Thoracic aorta (tissue), 2 donors: Measurements from ENCODE around the gene CHIT1. TPM values are rescaled to one million over a fixed set of nuclear protein-coding genes. Genes with fewer than 3 reads are reported as not detected.

Experiments
- ATAC-seq: fragments of 150-250 bp; one replicate; pipeline ENCODE4 v1.8.0; 2017; ENCODE audit warnings: low read depth; ENCODE audit not compliant: insufficient number of reproducible peaks, low FRiP score
- DNase-seq: peaks from one replicate; pipeline ENCODE4 v3.0.0-alpha.2; 2020; ENCODE audit warnings: low spot score
- H3K27ac ChIP-seq, 2 donors: fragments of 200-600 bp; sonication (generic); 1 replicate in 1 of 2; 2 replicates in 1 of 2; pipeline ENCODE4 v1.5.1; 2016; ENCODE audit warnings: mild to moderate bottlenecking in 2 of 2, moderate library complexity in 2 of 2
- H3K27me3 ChIP-seq: fragments of 200-600 bp; sonication (generic); replicated peaks from 2 replicates; pipeline ENCODE4 v1.6.0; 2016; ENCODE audit warnings: mild to moderate bottlenecking; ENCODE audit not compliant: insufficient read depth
- H3K36me3 ChIP-seq: fragments of 200-600 bp; sonication (generic); one replicate; pipeline ENCODE4 v1.5.1; 2016
- H3K4me1 ChIP-seq, 2 donors: fragments of 200-600 bp; sonication (generic); 1 replicate in 1 of 2; 2 replicates in 1 of 2; pipeline versions ENCODE4 v1.5.1 to v1.6.0; 2016; ENCODE audit warnings: low read depth in 2 of 2, mild to moderate bottlenecking in 1 of 2; ENCODE audit not compliant: control insufficient read depth in 1 of 2
- H3K4me3 ChIP-seq: fragments of 200-600 bp; sonication (generic); 2 replicates; pipeline ENCODE4 v1.5.1; 2016; ENCODE audit warnings: mild to moderate bottlenecking
- H3K9me3 ChIP-seq: fragments of 200-600 bp; sonication (generic); 2 replicates; pipeline ENCODE4 v1.5.1; 2016
- total RNA-seq, 2 donors: library from RNA; depleted of rRNA; stranded (reverse); fragments of >200 nt; gene quantifications; one replicate each; pipeline versions ENCODE4 v1.1.0 to v1.2.3, GENCODE V29; 2016
- TF ChIP-seq, protein P1 (sequence below): fragments of 200-600 bp; sonication (generic); IDR thresholded peaks from one replicate; pipeline ENCODE4 v1.5.1; 2019; ENCODE audit warnings: antibody characterized with exemption

CHIT1 gene
- total RNA-seq = under 1 TPM; 0.14 to 0.41 TPM

DNA sequence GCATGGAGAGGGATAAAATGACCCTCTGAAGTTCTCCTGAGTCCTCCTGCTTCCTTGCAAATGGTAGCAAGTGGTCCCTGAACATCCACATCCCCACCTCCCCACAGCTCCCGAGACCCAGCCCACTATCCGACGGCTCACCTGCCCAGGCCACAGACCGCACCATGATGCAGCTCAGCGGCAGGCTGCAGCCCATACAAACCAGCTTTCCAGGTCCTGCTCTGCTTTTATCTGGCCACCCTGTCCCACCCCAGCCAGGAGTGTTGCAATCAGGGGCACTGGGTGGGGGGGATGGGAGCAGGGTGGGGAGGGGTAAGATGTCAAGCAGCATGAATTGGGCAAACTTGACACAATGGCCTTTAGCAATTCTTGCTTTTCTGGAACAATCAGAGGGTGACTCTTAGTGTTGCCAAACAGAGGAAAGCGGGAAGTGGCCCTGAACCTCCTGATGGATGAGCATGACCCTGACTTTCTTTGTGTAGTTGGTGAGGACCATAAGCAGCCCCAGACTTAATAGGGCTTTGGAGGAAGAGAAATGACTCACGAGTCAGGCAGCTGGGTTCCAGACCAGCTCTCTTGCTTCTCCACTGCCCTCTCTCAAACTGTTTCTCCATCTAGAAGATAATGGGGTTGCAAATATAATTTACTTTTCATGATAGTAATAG is at the start of gene CHIT1:
TSS of gene CHIT1 (minus strand) at position 203 of the 665 bp plus-strand sequence. CDS start at position 166, 37 bp downstream.
- H3K9me3 ChIP-seq = no peaks in the 10 kb centered on the region
- H3K27ac ChIP-seq = no peak within 1 kb of the TSS
- no peaks in the 10 kb centered on the region for H3K36me3 ChIP-seq
- no peaks in the 10 kb centered on the region for H3K4me1 ChIP-seq
- DNase-seq (no peak), ATAC-seq (no peak)
- TF ChIP-seq, protein P1, sequence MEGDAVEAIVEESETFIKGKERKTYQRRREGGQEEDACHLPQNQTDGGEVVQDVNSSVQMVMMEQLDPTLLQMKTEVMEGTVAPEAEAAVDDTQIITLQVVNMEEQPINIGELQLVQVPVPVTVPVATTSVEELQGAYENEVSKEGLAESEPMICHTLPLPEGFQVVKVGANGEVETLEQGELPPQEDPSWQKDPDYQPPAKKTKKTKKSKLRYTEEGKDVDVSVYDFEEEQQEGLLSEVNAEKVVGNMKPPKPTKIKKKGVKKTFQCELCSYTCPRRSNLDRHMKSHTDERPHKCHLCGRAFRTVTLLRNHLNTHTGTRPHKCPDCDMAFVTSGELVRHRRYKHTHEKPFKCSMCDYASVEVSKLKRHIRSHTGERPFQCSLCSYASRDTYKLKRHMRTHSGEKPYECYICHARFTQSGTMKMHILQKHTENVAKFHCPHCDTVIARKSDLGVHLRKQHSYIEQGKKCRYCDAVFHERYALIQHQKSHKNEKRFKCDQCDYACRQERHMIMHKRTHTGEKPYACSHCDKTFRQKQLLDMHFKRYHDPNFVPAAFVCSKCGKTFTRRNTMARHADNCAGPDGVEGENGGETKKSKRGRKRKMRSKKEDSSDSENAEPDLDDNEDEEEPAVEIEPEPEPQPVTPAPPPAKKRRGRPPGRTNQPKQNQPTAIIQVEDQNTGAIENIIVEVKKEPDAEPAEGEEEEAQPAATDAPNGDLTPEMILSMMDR = no peak
- no peaks in the 10 kb centered on the region for H3K27me3 ChIP-seq
- no peak within 1 kb of the TSS for H3K4me3 ChIP-seq

DNA sequence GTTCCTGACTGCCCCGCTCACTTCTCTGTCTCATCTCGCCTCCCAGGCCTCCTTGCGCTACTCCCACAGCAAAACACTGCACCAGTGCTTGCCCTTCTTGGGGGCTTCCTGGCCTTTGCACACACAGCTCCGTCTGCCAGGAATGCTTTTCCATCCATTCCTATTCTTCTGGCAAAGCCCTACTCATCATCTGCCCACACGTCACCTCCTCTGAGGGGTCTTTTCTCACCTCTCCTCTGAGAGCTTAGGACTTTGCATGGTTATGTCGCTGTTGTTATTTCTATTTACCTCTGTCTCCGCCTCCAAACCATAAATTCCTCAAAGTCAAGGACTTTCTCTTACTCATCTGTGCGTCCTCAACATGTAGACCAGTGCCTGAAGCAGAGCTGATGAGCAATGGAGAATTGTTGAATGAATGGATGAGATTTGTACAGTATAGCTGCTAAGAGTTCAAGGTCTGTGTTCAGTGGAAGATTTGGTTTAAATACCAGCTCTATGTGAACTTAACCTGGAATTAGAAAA is 49.5 kb upstream of the CHIT1 start:
- Histone ChIP-seq H3K4me1 (peaks cover 28 to 52% of the 10 kb centered on the region in 2 donors), H3K27me3 (no peaks in the 10 kb centered on the region), H3K4me3 (peak overlapping the region; percentile 42), H3K9me3 (no peaks in the 10 kb centered on the region), H3K27ac (peak overlapping the region; percentile 80 to 93), H3K36me3 (no peaks in the 10 kb centered on the region)
- no peak for DNase-seq
- TF ChIP-seq, protein P1 = no peak
- ATAC-seq = no peak

DNA sequence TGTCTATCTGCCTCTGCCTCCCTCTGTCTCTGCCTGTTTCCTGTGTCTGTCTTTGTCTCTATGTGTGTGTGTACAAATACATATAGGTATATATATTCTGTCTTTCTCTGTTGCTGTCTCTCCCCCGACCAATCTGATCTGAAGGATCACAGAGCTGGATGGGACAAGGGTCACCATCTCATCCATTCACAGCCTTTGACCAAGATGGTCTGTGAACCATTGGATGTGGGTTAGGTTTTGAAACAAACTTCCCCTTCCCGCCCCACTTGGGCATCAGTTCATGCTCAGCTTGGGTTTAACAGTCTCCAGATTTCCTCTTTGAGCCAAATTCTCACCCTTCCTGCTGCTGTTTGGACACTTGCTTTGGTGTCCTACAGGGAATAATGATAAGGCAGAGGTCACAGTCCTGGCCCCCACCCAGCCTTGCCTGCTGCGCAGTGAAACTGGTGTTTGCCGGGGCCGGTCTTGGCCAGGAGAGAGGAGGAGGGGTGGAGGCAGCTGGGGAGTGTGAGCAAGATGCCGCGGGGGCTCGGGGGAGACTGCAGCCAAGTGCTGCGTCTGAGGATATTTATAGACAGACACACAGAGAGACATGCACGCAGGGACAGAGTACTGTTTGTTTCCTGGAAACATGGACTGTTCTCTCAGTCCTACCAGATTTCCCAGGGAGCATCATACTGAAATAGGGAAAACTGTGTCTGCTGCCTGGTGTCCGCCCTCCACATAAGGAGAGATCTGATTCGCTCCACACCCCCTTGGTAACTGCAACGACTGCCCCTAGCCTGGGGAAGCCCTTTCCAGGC is 48.8 kb upstream of the CHIT1 start:
- H3K27me3 ChIP-seq = no peaks in the 10 kb centered on the region
- DNase-seq = peak; percentile 90
- H3K9me3 ChIP-seq = no peaks in the 10 kb centered on the region
- TF ChIP-seq, protein P1 = no peak
- H3K27ac ChIP-seq = peak overlapping the region; percentile 80 to 93
- peak; percentile 62 for ATAC-seq
- peaks cover 34 to 58% of the 10 kb centered on the region in 2 donors for H3K4me1 ChIP-seq
- H3K36me3 ChIP-seq = no peaks in the 10 kb centered on the region
- peak overlapping the region; percentile 42 for H3K4me3 ChIP-seq

DNA sequence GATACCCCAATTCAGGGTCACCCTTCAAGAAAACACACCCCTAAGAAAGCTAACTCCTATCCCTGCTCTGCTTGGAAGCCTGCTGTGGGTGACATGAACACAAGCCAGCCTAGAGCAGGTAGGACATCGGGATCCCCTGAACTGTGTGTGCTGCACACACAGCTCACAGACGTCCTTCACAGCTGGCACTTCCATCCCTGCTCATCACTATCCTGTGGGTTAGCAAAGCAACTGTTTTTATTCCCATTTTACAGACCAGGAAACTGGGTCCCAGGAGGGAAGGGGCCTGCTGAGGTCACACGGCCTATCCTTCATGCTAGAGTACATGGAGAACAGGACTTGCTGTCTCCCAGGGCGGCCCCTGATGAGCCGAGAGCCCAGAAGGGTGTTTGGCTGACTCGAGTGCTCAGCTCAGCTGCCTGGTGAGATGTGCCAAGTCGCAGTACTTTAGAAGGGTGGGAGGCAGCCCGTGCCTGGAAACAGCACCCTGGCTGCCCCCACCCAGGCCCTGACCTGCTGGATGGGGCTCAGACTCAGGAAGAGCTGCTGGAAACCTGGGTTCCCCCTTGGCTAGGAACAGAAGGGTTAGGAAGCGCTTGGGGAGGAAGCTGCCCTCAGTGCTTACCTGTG is 47.6 kb upstream of the CHIT1 start:
- DNase-seq (no peak), ATAC-seq (no peak)
- Histone ChIP-seq H3K27ac (peak overlapping the region; percentile 80 to 93), H3K4me1 (peaks cover 34 to 66% of the 10 kb centered on the region in 2 donors), H3K4me3 (no peak overlapping the region), H3K36me3 (no peaks in the 10 kb centered on the region), H3K27me3 (no peaks in the 10 kb centered on the region), H3K9me3 (no peaks in the 10 kb centered on the region)
- TF ChIP-seq, protein P1 = no peak

DNA sequence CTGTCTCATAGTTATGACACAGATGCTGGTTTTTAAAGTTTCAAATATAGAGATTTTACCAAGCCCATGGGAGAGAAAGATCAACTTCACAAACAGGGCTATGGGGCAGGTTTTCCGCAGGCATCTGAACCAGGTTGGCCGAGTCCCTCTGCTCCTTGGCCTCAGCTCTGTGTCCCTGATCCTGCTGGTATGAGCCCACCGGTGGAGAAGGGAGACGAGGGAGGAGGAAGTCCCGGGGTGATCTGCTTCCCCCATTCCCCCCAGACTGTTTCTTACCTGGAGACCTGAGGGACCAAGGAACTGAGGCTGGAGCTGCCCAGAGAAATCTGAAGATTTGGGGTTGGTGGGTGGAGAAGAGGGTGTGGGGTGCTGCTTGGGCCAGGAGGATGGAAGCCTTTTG is 46.9 kb upstream of the CHIT1 start:
- no peaks in the 10 kb centered on the region for H3K9me3 ChIP-seq
- TF ChIP-seq, protein P1 = no peak
- peaks cover 34 to 66% of the 10 kb centered on the region in 2 donors for H3K4me1 ChIP-seq
- ATAC-seq = no peak
- H3K4me3 ChIP-seq = no peak overlapping the region
- no peak for DNase-seq
- no peaks in the 10 kb centered on the region for H3K27me3 ChIP-seq
- H3K36me3 ChIP-seq = no peaks in the 10 kb centered on the region
- peak overlapping the region in 1 of 2 donors; percentile 93 for H3K27ac ChIP-seq
